CD8-positive, alpha-beta memory T cell (primary cell): ENCODE data around the gene AURKB. TPM values are rescaled to one million over a fixed set of nuclear protein-coding genes. Genes with fewer than 3 reads are reported as not detected.
"Not testable (repeated sequence)": the region's sequence is repeated elsewhere in the genome, so short reads cannot be mapped to it uniquely, and the experiment has no call there.

Source experiments
- CTCF ChIA-PET: fragments of 350-600 bp; sonication (Branson Sonifier 250); formaldehyde crosslinking; loops from one replicate; lab custom pipeline; 2021; ENCODE audit warnings: antibody characterized with exemption; lab: Charles Lee
- POLR2A ChIA-PET: fragments of 350-600 bp; sonication (Branson Sonifier 250); formaldehyde crosslinking; loops from one replicate; lab custom pipeline; 2021; ENCODE audit warnings: antibody characterized with exemption; lab: Charles Lee
- DNase-seq, 5 donors: peaks; one replicate each; pipeline versions ENCODE4 v3.0.0 to v3.0.0-alpha.2; 2020 to 2022; ENCODE audit warnings: mixed read lengths in 1 of 5
- H3K27ac ChIP-seq: one replicate; pipeline ENCODE4 v1.7.0; 2013; ENCODE audit warnings: low read depth, mild to moderate bottlenecking, low read length, moderate library complexity
- H3K27me3 ChIP-seq: 2 replicates; pipeline ENCODE4 v1.7.0; 2013; ENCODE audit warnings: low read length, mild to moderate bottlenecking; ENCODE audit not compliant: insufficient read depth, poor library complexity, severe bottlenecking
- H3K36me3 ChIP-seq: 2 replicates; pipeline ENCODE4 v1.7.0; 2013; ENCODE audit warnings: mild to moderate bottlenecking, low read length, moderate library complexity; ENCODE audit not compliant: insufficient read depth
- H3K4me1 ChIP-seq: 2 replicates; pipeline ENCODE4 v1.7.0; 2013; ENCODE audit warnings: mild to moderate bottlenecking, low read length, moderate library complexity; ENCODE audit not compliant: insufficient read depth
- H3K4me3 ChIP-seq: 2 replicates; pipeline ENCODE4 v1.7.0; 2013; ENCODE audit warnings: mild to moderate bottlenecking, low read length
- H3K9me3 ChIP-seq: 2 replicates; pipeline ENCODE4 v1.7.0; 2013; ENCODE audit warnings: mild to moderate bottlenecking, low read length
- H3K27ac Mint-ChIP-seq, 8 donors: one replicate each; pipeline ENCODE4 v1.8.0; 2020 to 2021; ENCODE audit warnings: mixed read lengths in 8 of 8, mild to moderate bottlenecking in 6 of 8, inconsistent platforms in 3 of 8, moderate library complexity in 3 of 8
- H3K27me3 Mint-ChIP-seq, 2 donors: one replicate each; pipeline ENCODE4 v1.8.0; 2020 to 2021; ENCODE audit warnings: mixed read lengths in 2 of 2, mild to moderate bottlenecking in 1 of 2, moderate library complexity in 1 of 2
- H3K36me3 Mint-ChIP-seq, 3 donors: one replicate each; pipeline ENCODE4 v1.8.0; 2020 to 2021; ENCODE audit warnings: mixed read lengths in 3 of 3, inconsistent platforms in 1 of 3, mild to moderate bottlenecking in 1 of 3
- H3K4me1 Mint-ChIP-seq, 3 donors: one replicate each; pipeline ENCODE4 v1.8.0; 2020 to 2021; ENCODE audit warnings: mixed read lengths in 3 of 3, inconsistent platforms in 1 of 3, mild to moderate bottlenecking in 1 of 3
- H3K4me3 Mint-ChIP-seq, 7 donors: one replicate each; pipeline ENCODE4 v1.8.0; 2020 to 2021; ENCODE audit warnings: mixed read lengths in 7 of 7, mild to moderate bottlenecking in 6 of 7, moderate library complexity in 4 of 7, inconsistent platforms in 2 of 7
- H3K9me3 Mint-ChIP-seq, 5 donors: one replicate each; pipeline ENCODE4 v1.8.0; 2020 to 2022; ENCODE audit warnings: mixed read lengths in 5 of 5, mild to moderate bottlenecking in 3 of 5, moderate library complexity in 2 of 5, inconsistent platforms in 1 of 5
- polyA plus RNA-seq: library from polyadenylated mRNA; unstranded; fragments of 300-500 nt; fragmentation: Illumina TruSeq; gene quantifications from one replicate; pipeline ENCODE4 v1.2.3, GENCODE V29; 2021
- total RNA-seq, 2 experiments: library from RNA; stranded (reverse); gene quantifications; one replicate each; pipeline ENCODE4 v1.2.3, GENCODE V29; 2021

AURKB gene
- total and polyA plus RNA-seq, 3 experiments from 2014 or later: 0.63 to 94.4 (median 88.1) TPM

GRCh38 chr17:8251411-8251810, 41.0 kb upstream of the AURKB start:
- H3K27me3 Mint-ChIP-seq, H3K27ac ChIP-seq, H3K4me3 ChIP-seq, POLR2A ChIA-PET, H3K4me3 Mint-ChIP-seq, H3K9me3 ChIP-seq, H3K27me3 ChIP-seq, H3K9me3 Mint-ChIP-seq, H3K27ac Mint-ChIP-seq, H3K36me3 ChIP-seq: not testable (repeated sequence)
- H3K4me1 Mint-ChIP-seq: peaks cover 26 to 29% (median 29%) of the 10 kb centered on the region in 3 donors
- peak in 1 of 5 donors; percentile 8 for DNase-seq
- CTCF ChIA-PET: interaction anchor here (1.0 kb wide), 1 partner anchor 44 kb away, joined by 4 read pairs; the partner anchor contains the start of gene SLC25A35
- peaks cover 13% of the 10 kb centered on the region for H3K4me1 ChIP-seq
- H3K36me3 Mint-ChIP-seq: peaks cover 0 to 47% (median 0%) of the 10 kb centered on the region in 3 donors

GRCh38 chr17:8249621-8250500, 39.5 kb upstream of the AURKB start:
- Mint-ChIP-seq H3K9me3 (peaks cover 0 to 5% (median 0%) of the 10 kb centered on the region in 5 donors), H3K27me3 (peaks cover 0 to 9% of the 10 kb centered on the region in 2 donors), H3K27ac (peak overlapping the region in 7 of 8 donors; percentile 98 to 100 (median 100)), H3K36me3 (peaks cover 0 to 43% (median 3%) of the 10 kb centered on the region in 3 donors), H3K4me1 (peaks cover 39 to 43% (median 43%) of the 10 kb centered on the region in 3 donors), H3K4me3 (peak overlapping the region; percentile 95 to 99 (median 99))
- POLR2A ChIA-PET: interaction anchor here (0.5 to 6.7 kb wide), 5 partner anchors 25 to 130 kb away, joined by 3 to 149 read pairs (median 3); partner anchors contain the start of genes RANGRF and SLC25A35
- H3K4me1 ChIP-seq: peaks cover 28% of the 10 kb centered on the region
- H3K27me3 ChIP-seq: no peaks in the 10 kb centered on the region
- H3K36me3 ChIP-seq: peaks cover 7% of the 10 kb centered on the region
- peak in 1 of 5 donors; percentile 5 for DNase-seq
- H3K27ac ChIP-seq: peak overlapping the region; percentile 100
- H3K4me3 ChIP-seq: peak overlapping the region; percentile 71
- CTCF ChIA-PET: interaction anchor here (1.4 to 4.3 kb wide), 4 partner anchors 19 to 111 kb away, joined by 3 to 51 read pairs (median 4); no protein-coding TSS in a partner anchor
- H3K9me3 ChIP-seq: no peaks in the 10 kb centered on the region

- Mint-ChIP-seq H3K36me3 (peaks cover 0 to 43% (median 3%) of the 10 kb centered on the region in 3 donors), H3K9me3 (peaks cover 0 to 5% (median 0%) of the 10 kb centered on the region in 5 donors), H3K27ac (peak within 1 kb of the TSS; percentile 98 to 100 (median 100)), H3K27me3 (peaks cover 0 to 9% of the 10 kb centered on the region in 2 donors), H3K4me3 (peak within 1 kb of the TSS; percentile 95 to 99 (median 99)), H3K4me1 (peaks cover 45 to 52% (median 52%) of the 10 kb centered on the region in 3 donors)
- Histone ChIP-seq H3K27ac (peak within 1 kb of the TSS; percentile 100), H3K4me3 (peak within 1 kb of the TSS; percentile 71), H3K9me3 (no peaks in the 10 kb centered on the region), H3K36me3 (peaks cover 9% of the 10 kb centered on the region), H3K27me3 (no peaks in the 10 kb centered on the region), H3K4me1 (peaks cover 37% of the 10 kb centered on the region)
- DNase-seq: peak; percentile 93 to 97 (median 95)
- ChIA-PET CTCF (interaction anchor here (1.3 to 4.3 kb wide), 6 partner anchors 20 to 111 kb away, joined by 3 to 51 read pairs (median 6); partner anchors contain the start of gene SLC25A35), POLR2A (interaction anchor here (0.5 to 6.7 kb wide), 12 partner anchors 24 to 129 kb away, joined by 3 to 149 read pairs (median 6); partner anchors contain the start of genes AURKB, BORCS6, HES7 and RANGRF)
These were observed 38.6 kb upstream of the AURKB start, which contains the start of gene PFAS for GRCh38 chr17:8248751-8249607. Gene PFAS (plus strand): TSS chr17:8249289. CDS start chr17:8253938, 4,649 bp downstream.

GRCh38 chr17:8244768-8245167, 34.4 kb upstream of the AURKB start:
- H3K27ac Mint-ChIP-seq: peak overlapping the region in 5 of 8 donors; percentile 69 to 100 (median 87)
- peaks cover 0 to 9% of the 10 kb centered on the region in 2 donors for H3K27me3 Mint-ChIP-seq
- no peak overlapping the region for H3K4me3 ChIP-seq
- peaks cover 2 to 65% (median 4%) of the 10 kb centered on the region in 3 donors for H3K36me3 Mint-ChIP-seq
- H3K4me1 ChIP-seq: peaks cover 50% of the 10 kb centered on the region
- peak overlapping the region in 5 of 7 donors; percentile 43 to 63 (median 46) for H3K4me3 Mint-ChIP-seq
- H3K9me3 ChIP-seq: no peaks in the 10 kb centered on the region
- peaks cover 50 to 62% (median 60%) of the 10 kb centered on the region in 3 donors for H3K4me1 Mint-ChIP-seq
- H3K9me3 Mint-ChIP-seq: peaks cover 0 to 5% (median 0%) of the 10 kb centered on the region in 5 donors
- H3K27ac ChIP-seq: no peak overlapping the region
- POLR2A ChIA-PET: interaction anchor here (0.6 to 6.7 kb wide), 5 partner anchors 20 to 811 kb away, joined by 3 to 149 read pairs (median 4); no protein-coding TSS in a partner anchor
- DNase-seq: no peak
- CTCF ChIA-PET: interaction anchor here (0.8 to 1.6 kb wide), 4 partner anchors 22 to 126 kb away, joined by 3 to 7 read pairs (median 6); partner anchors contain the start of genes ALOXE3 and HES7
- no peaks in the 10 kb centered on the region for H3K27me3 ChIP-seq
- H3K36me3 ChIP-seq: peaks cover 16% of the 10 kb centered on the region

- H3K27ac ChIP-seq: no peak overlapping the region
These were observed 33.5 kb upstream of the AURKB start for GRCh38 chr17:8243827-8244226.

GRCh38 chr17:8237886-8238285, 27.5 kb upstream of the AURKB start:
- Mint-ChIP-seq H3K4me3 (no peak overlapping the region), H3K9me3 (no peaks in the 10 kb centered on the region), H3K4me1 (peaks cover 26 to 43% (median 31%) of the 10 kb centered on the region in 3 donors), H3K27me3 (no peaks in the 10 kb centered on the region), H3K27ac (peak overlapping the region in 4 of 8 donors; percentile 33 to 84 (median 54)), H3K36me3 (peaks cover 16 to 80% (median 31%) of the 10 kb centered on the region in 3 donors)
- no peaks in the 10 kb centered on the region for H3K9me3 ChIP-seq
- POLR2A ChIA-PET: interaction anchor here (0.7 to 1.4 kb wide), 4 partner anchors 9 to 16 kb away, joined by 3 to 8 read pairs (median 5); partner anchors contain the start of gene CTC1
- peaks cover 16% of the 10 kb centered on the region for H3K4me1 ChIP-seq
- no peaks in the 10 kb centered on the region for H3K27me3 ChIP-seq
- H3K27ac ChIP-seq: no peak overlapping the region
- peak in 1 of 5 donors; percentile 14 for DNase-seq
- H3K36me3 ChIP-seq: peaks cover 70% of the 10 kb centered on the region
- CTCF ChIA-PET: interaction anchor here (0.8 to 1.6 kb wide), 3 partner anchors 12 to 128 kb away, joined by 3 to 7 read pairs (median 4); no protein-coding TSS in a partner anchor
- H3K4me3 ChIP-seq: no peak overlapping the region

More at GRCh38 chr17:8243827-8244226, 33.5 kb upstream of the AURKB start:
- Mint-ChIP-seq H3K36me3 (peaks cover 5 to 67% (median 7%) of the 10 kb centered on the region in 3 donors), H3K4me3 (peak overlapping the region; percentile 43 to 84 (median 53)), H3K4me1 (peaks cover 44 to 60% (median 54%) of the 10 kb centered on the region in 3 donors), H3K27ac (peak overlapping the region; percentile 6 to 85 (median 76)), H3K9me3 (peaks cover 0 to 4% (median 0%) of the 10 kb centered on the region in 5 donors), H3K27me3 (peaks cover 0 to 9% of the 10 kb centered on the region in 2 donors)
- no peaks in the 10 kb centered on the region for H3K27me3 ChIP-seq
- no peak overlapping the region for H3K4me3 ChIP-seq
- peaks cover 46% of the 10 kb centered on the region for H3K4me1 ChIP-seq
- POLR2A ChIA-PET: interaction anchor here (0.6 to 6.7 kb wide), 3 partner anchors 19 to 618 kb away, joined by 4 to 149 read pairs (median 4); no protein-coding TSS in a partner anchor
- peak in 1 of 5 donors; percentile 60 for DNase-seq
- CTCF ChIA-PET: interaction anchor here (0.8 to 1.6 kb wide), 5 partner anchors 21 to 125 kb away, joined by 3 to 7 read pairs (median 5); partner anchors contain the start of genes ALOXE3, AURKB and HES7
- no peaks in the 10 kb centered on the region for H3K9me3 ChIP-seq
- peaks cover 25% of the 10 kb centered on the region for H3K36me3 ChIP-seq
